ENCODE results near the gene ITGB1.

Gene ITGB1

GRCh38 chr10:32941357-32941756 lies 16.7 kb downstream of the ITGB1 start:
- no peak for DNase-seq (ENCODE audit: low read depth)
- TF ChIP-seq CTCF (IDR thresholded peaks at IDR 0.05; ENCODE audit: low read length, missing control alignments), result no peak
- no peak overlapping the region for H3K4me3 ChIP-seq (replicated peaks; ENCODE audit: low read depth, low read length)

- TF ChIP-seq CTCF (IDR thresholded peaks at IDR 0.05; ENCODE audit: low read length, missing control alignments), result no peak
These were observed 17.4 kb downstream of the ITGB1 start for GRCh38 chr10:32940321-32941301.

GRCh38 chr10:32939296-32940111 lies 18.5 kb downstream of the ITGB1 start:
- no peak overlapping the region for H3K4me3 ChIP-seq (replicated peaks; ENCODE audit: low read depth, low read length)
- TF ChIP-seq CTCF (IDR thresholded peaks at IDR 0.05; ENCODE audit: low read length, missing control alignments), result no peak

More at GRCh38 chr10:32940321-32941301, 17.4 kb downstream of the ITGB1 start:
- no peak overlapping the region for H3K4me3 ChIP-seq (replicated peaks; ENCODE audit: low read depth, low read length)
- no peak for DNase-seq (ENCODE audit: low read depth)

GRCh38 chr10:32938554-32939061 lies 19.4 kb downstream of the ITGB1 start:
- no peak for TF ChIP-seq CTCF (IDR thresholded peaks at IDR 0.05; ENCODE audit: low read length, missing control alignments)
- H3K4me3 ChIP-seq (replicated peaks; ENCODE audit: low read depth, low read length), result peak overlapping the region; percentile 19
- DNase-seq (ENCODE audit: low read depth), result no peak

More at GRCh38 chr10:32939296-32940111, 18.5 kb downstream of the ITGB1 start:
- no peak for DNase-seq (ENCODE audit: low read depth)

- H3K4me3 ChIP-seq (replicated peaks; ENCODE audit: low read depth, low read length), result no peak overlapping the region
- TF ChIP-seq CTCF (IDR thresholded peaks at IDR 0.05; ENCODE audit: low read length, missing control alignments), result no peak
- DNase-seq (ENCODE audit: low read depth), result peak; percentile 67
These were observed 20.1 kb downstream of the ITGB1 start for GRCh38 chr10:32937911-32938424.

- H3K4me3 ChIP-seq (replicated peaks; ENCODE audit: low read depth, low read length), result no peak overlapping the region
- TF ChIP-seq CTCF (IDR thresholded peaks at IDR 0.05; ENCODE audit: low read length, missing control alignments), result no peak
- no peak for DNase-seq (ENCODE audit: low read depth)
These were observed 25.8 kb downstream of the ITGB1 start for GRCh38 chr10:32932225-32932729.
